ENCODE results near the gene ALDH1B1.
A peak's percentile ranks its signal among the peaks of the same experiment; 100 is the strongest.

The ALDH1B1 gene

DNA sequence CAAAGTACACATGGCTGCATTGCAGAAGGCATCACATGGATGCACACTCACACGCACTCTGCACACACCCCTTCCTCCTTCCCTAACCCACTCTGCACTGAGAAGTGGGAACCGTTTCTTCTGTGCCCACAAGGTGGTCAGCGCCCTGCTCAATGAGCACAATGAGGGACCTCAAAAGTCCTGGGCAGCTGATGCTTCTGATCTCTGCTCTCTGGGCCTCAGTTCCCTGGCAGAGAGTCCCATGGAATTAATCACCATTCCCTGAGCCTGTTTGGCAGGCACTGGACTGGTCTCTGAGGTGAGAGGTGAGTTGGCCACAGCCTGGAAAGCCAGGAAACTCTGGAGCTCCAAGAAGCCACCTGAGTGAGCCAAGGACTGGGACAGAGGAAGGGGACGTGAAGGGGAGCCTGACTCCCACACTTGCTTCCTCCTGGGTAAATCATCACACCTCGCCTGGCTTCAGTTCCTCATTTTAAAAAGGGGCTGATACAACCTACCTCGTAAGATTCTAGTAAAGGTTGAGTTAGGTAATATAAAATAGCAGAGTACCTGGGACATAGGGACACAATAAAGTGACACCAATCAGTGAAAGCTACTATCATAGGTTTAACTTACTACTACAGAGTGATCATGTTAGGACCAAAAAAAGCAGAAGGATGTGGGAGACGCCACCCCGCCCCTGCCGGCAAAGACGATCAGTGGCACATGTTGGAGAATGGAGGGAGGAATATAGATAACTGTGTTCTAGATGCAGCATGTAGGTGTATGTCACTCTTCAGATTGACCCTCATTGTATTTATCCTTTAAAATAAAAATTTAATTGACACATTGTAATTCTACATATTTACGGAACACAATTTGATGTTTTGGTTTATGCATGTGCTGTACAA lies 52.9 kb downstream of the ALDH1B1 start:
- DNase-seq: peak; percentile 46
- in situ Hi-C loops (cut with MboI; ENCODE audit: low pct_unique_long_range_greater_than_20kb, low sequenced_read_pairs): no loop called here

DNA sequence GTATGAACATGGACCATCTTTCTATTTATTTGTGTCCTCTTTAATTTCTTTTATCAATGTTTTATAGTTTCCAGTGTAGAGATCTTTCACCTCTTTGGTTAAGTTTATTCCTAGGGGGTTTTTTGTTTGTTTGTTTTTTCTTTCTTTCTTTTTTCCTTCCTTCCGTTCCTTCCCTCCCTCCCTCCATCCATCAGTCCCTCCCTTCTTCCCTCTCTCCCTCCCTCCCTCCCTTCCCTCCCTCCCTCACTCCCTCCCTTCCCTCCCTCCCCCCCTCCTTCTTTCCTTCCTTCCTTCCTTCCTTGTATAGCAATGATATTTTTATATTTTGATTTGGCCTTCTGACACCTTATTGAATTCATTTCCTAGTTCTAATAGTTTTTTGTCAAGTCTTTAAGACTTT lies 55.2 kb downstream of the ALDH1B1 start:
- in situ Hi-C loops (cut with MboI; ENCODE audit: low pct_unique_long_range_greater_than_20kb, low sequenced_read_pairs): no loop called here

More for the DNA sequence above, 55.2 kb downstream of the ALDH1B1 start:
- no peak for DNase-seq
